H9 (cell line): ENCODE measurements around the gene KIF26B. TPM values are rescaled to one million over a fixed set of nuclear protein-coding genes. Genes with fewer than 3 reads are reported as not detected.

Experiments used
- DNase-seq: peaks from one replicate; pipeline ENCODE4 v3.0.0-alpha.2; 2017
- H2AFZ ChIP-seq: one replicate; pipeline ENCODE4 v1.6.1; 2013; ENCODE audit warnings: mild to moderate bottlenecking, low read length, control low read depth, moderate library complexity
- H2AK5ac ChIP-seq: 2 replicates; pipeline ENCODE4 v1.6.1; 2013; ENCODE audit warnings: low read length, control low read depth, mixed read lengths; ENCODE audit not compliant: insufficient read length
- H2BK120ac ChIP-seq: one replicate; pipeline ENCODE4 v1.6.1; 2013; ENCODE audit warnings: low read depth, mild to moderate bottlenecking, low read length, control low read depth, inconsistent platforms; ENCODE audit not compliant: poor library complexity, severe bottlenecking
- H2BK12ac ChIP-seq: 2 replicates; pipeline ENCODE4 v1.6.1; 2013; ENCODE audit warnings: low read length, control low read depth, mixed read lengths, low read depth; ENCODE audit not compliant: insufficient read length
- H2BK15ac ChIP-seq: 2 replicates; pipeline ENCODE4 v1.6.1; 2013; ENCODE audit warnings: low read depth, low read length, control low read depth
- H2BK20ac ChIP-seq: one replicate; pipeline ENCODE4 v1.6.1; 2013; ENCODE audit warnings: low read depth, mild to moderate bottlenecking, low read length, control low read depth, inconsistent platforms; ENCODE audit not compliant: poor library complexity, severe bottlenecking
- H2BK5ac ChIP-seq: 2 replicates; pipeline ENCODE4 v1.6.1; 2013; ENCODE audit warnings: low read length, control low read depth, mixed read lengths; ENCODE audit not compliant: insufficient read length
- H3K14ac ChIP-seq: 2 replicates; pipeline ENCODE4 v1.6.1; 2013; ENCODE audit warnings: low read length, control low read depth; ENCODE audit not compliant: insufficient read depth
- H3K18ac ChIP-seq: 2 replicates; pipeline ENCODE4 v1.6.1; 2013; ENCODE audit warnings: low read depth, mild to moderate bottlenecking, mixed read lengths, low read length, control low read depth; ENCODE audit not compliant: insufficient read length
- H3K23ac ChIP-seq: 2 replicates; pipeline ENCODE4 v1.6.1; 2013; ENCODE audit warnings: low read length, control low read depth, mixed read lengths, low read depth; ENCODE audit not compliant: insufficient read length
- H3K23me2 ChIP-seq: 2 replicates; pipeline ENCODE4 v1.6.1; 2013; ENCODE audit warnings: low read depth, mild to moderate bottlenecking, mixed read lengths, low read length, control low read depth; ENCODE audit not compliant: insufficient read length, poor library complexity, severe bottlenecking
- H3K27ac ChIP-seq: 2 replicates; pipeline ENCODE4 v1.5.1; 2013; ENCODE audit warnings: low read length, control low read depth, mixed read lengths, low read depth; ENCODE audit not compliant: insufficient read length
- H3K27me3 ChIP-seq: 2 replicates; pipeline ENCODE4 v1.6.1; 2013; ENCODE audit warnings: low read length, control low read depth, inconsistent platforms; ENCODE audit not compliant: insufficient read depth
- H3K4ac ChIP-seq: 2 replicates; pipeline ENCODE4 v1.6.1; 2013; ENCODE audit warnings: low read depth, mild to moderate bottlenecking, control low read depth, inconsistent platforms, low read length, moderate library complexity
- H3K4me1 ChIP-seq: 2 replicates; pipeline ENCODE4 v1.6.1; 2013; ENCODE audit warnings: low read length, control low read depth, inconsistent platforms; ENCODE audit not compliant: insufficient read depth
- H3K4me2 ChIP-seq: 2 replicates; pipeline ENCODE4 v1.6.1; 2013; ENCODE audit warnings: low read length, control low read depth, mixed read lengths; ENCODE audit not compliant: insufficient read length, insufficient read depth
- H3K56ac ChIP-seq: 2 replicates; pipeline ENCODE4 v1.6.1; 2013; ENCODE audit warnings: low read depth, mild to moderate bottlenecking, mixed read lengths, low read length, control low read depth; ENCODE audit not compliant: insufficient read length
- H3K79me1 ChIP-seq: 2 replicates; pipeline ENCODE4 v1.6.1; 2013; ENCODE audit warnings: low read depth, mild to moderate bottlenecking, moderate library complexity, low read length, control low read depth, inconsistent platforms; ENCODE audit not compliant: insufficient read depth, poor library complexity, severe bottlenecking
- H3K79me2 ChIP-seq: 2 replicates; pipeline ENCODE4 v1.6.1; 2013; ENCODE audit warnings: low read length, control low read depth, inconsistent platforms; ENCODE audit not compliant: insufficient read depth
- H3K9ac ChIP-seq: 2 replicates; pipeline ENCODE4 v1.6.1; 2013; ENCODE audit warnings: low read length, control low read depth, mixed read lengths; ENCODE audit not compliant: insufficient read length; ENCODE audit errors: extremely low read depth
- H3K9me3 ChIP-seq: one replicate; pipeline ENCODE4 v1.6.1; 2013; ENCODE audit warnings: low read depth, low read length, inconsistent platforms; ENCODE audit not compliant: control insufficient read depth
- H3T11ph ChIP-seq: one replicate; pipeline ENCODE4 v1.6.1; 2013; ENCODE audit warnings: mild to moderate bottlenecking, low read length, control low read depth, inconsistent platforms
- H4K20me1 ChIP-seq: one replicate; pipeline ENCODE4 v1.6.1; 2013; ENCODE audit not compliant: control insufficient read depth, insufficient read length, insufficient read depth
- H4K5ac ChIP-seq: 2 replicates; pipeline ENCODE4 v1.6.1; 2013; ENCODE audit warnings: low read depth, mild to moderate bottlenecking, mixed read lengths, low read length, control low read depth; ENCODE audit not compliant: insufficient read length
- H4K8ac ChIP-seq: replicated peaks from 2 replicates; pipeline ENCODE4 v1.6.1; 2013; ENCODE audit warnings: low read length, control low read depth, mixed read lengths, low read depth; ENCODE audit not compliant: insufficient read length
- H4K91ac ChIP-seq: 2 replicates; pipeline ENCODE4 v1.6.1; 2013; ENCODE audit warnings: low read depth, mild to moderate bottlenecking, moderate library complexity, mixed read lengths, low read length, control low read depth; ENCODE audit not compliant: insufficient read length
- H3K27ac Mint-ChIP-seq, 3 experiments: 2 replicates in 2 of 3; 3 replicates in 1 of 3; pipeline ENCODE4 v1.8.0; 2020 to 2021; ENCODE audit warnings: mixed read lengths in 3 of 3, mild to moderate bottlenecking in 1 of 3, moderate library complexity in 1 of 3
- H3K27me3 Mint-ChIP-seq: 2 replicates; pipeline ENCODE4 v1.8.0; 2021; ENCODE audit warnings: low read depth, mild to moderate bottlenecking, moderate library complexity, mixed read lengths
- H3K36me3 Mint-ChIP-seq, 3 experiments: 2 replicates in 2 of 3; 3 replicates in 1 of 3; pipeline ENCODE4 v1.8.0; 2020 to 2021; ENCODE audit warnings: low read depth in 3 of 3, mixed read lengths in 3 of 3; ENCODE audit not compliant: insufficient read depth in 1 of 3
- H3K4me1 Mint-ChIP-seq, 2 experiments: 2 replicates each; pipeline ENCODE4 v1.8.0; 2020; ENCODE audit warnings: mixed read lengths in 2 of 2
- H3K4me3 Mint-ChIP-seq, 2 experiments: 2 replicates in 1 of 2; 3 replicates in 1 of 2; pipeline ENCODE4 v1.8.0; 2020 to 2021; ENCODE audit warnings: mild to moderate bottlenecking in 2 of 2, mixed read lengths in 2 of 2, moderate library complexity in 1 of 2
- H3K9me3 Mint-ChIP-seq, 2 experiments: 2 replicates in 1 of 2; 3 replicates in 1 of 2; pipeline ENCODE4 v1.8.0; 2020; ENCODE audit warnings: mild to moderate bottlenecking in 2 of 2, mixed read lengths in 2 of 2, moderate library complexity in 1 of 2
- CTCF ChIP-seq: fragments of 200-600 bp; sonication (generic); conservative IDR thresholded peaks from 3 replicates; pipeline ENCODE4 v1.8.0; 2021; ENCODE audit warnings: antibody characterized with exemption, mild to moderate bottlenecking
- WGBS: extraction: QIAGEN DNeasy Blood & Tissue Kit; methylation state at CpG from one replicate; pipeline ENCODE4 v1.1.7; 2013; ENCODE audit warnings: missing lambda C conversion rate, low lambda C conversion rate, mixed read lengths; ENCODE audit not compliant: insufficient read length; ENCODE audit errors: extremely low coverage; 5-methylcytosine and 5-hydroxymethylcytosine counted together
- total RNA-seq: library from RNA; stranded (reverse); gene quantifications from 2 replicates; pipeline ENCODE4 v1.2.1, GENCODE V29; 2021

The KIF26B gene
- total RNA-seq, 1 experiment from 2014 or later = 0.13 TPM

- no peak overlapping the region; a peak in 1 of 7 replicates for H3K27ac Mint-ChIP-seq
- peaks cover 11 to 17% of the 10 kb centered on the region in 2 experiments for H3K4me1 Mint-ChIP-seq
- H3T11ph ChIP-seq = no peak overlapping the region
- no peak overlapping the region for H2BK15ac ChIP-seq
- no peak overlapping the region for H3K14ac ChIP-seq
- H3K9me3 ChIP-seq = no peaks in the 10 kb centered on the region
- H3K9me3 Mint-ChIP-seq = peaks cover 0 to 1% of the 10 kb centered on the region in 2 experiments; a peak in 1 of 5 replicates
- H3K4ac ChIP-seq = no peak overlapping the region
- H3K4me2 ChIP-seq = no peak overlapping the region
- H3K79me2 ChIP-seq = no peaks in the 10 kb centered on the region
- no peak overlapping the region for H4K5ac ChIP-seq
- no peaks in the 10 kb centered on the region for H3K23me2 ChIP-seq
- no peaks in the 10 kb centered on the region; the same call in 1 of the 2 replicates for H3K4me1 ChIP-seq
- H4K91ac ChIP-seq = no peak overlapping the region
- no CpG with 5 or more reads among the region's 3 CpGs for WGBS
- no peak overlapping the region for H4K8ac ChIP-seq
- H4K20me1 ChIP-seq = no peaks in the 10 kb centered on the region
- no peaks in the 10 kb centered on the region for H3K79me1 ChIP-seq
- no peak overlapping the region for H3K27ac ChIP-seq
- H2BK120ac ChIP-seq = no peak overlapping the region
- no peak overlapping the region for H3K4me3 Mint-ChIP-seq
- peaks cover 7% of the 10 kb centered on the region for H3K27me3 Mint-ChIP-seq
- no peak overlapping the region for H3K23ac ChIP-seq
- no peak for DNase-seq
- H3K36me3 Mint-ChIP-seq = no peaks in the 10 kb centered on the region
- no peak overlapping the region for H3K18ac ChIP-seq
- no peak overlapping the region for H3K9ac ChIP-seq
- H2BK5ac ChIP-seq = no peak overlapping the region
- H2AFZ ChIP-seq = no peak overlapping the region
- no peak overlapping the region for H2BK12ac ChIP-seq
- no peaks in the 10 kb centered on the region for H3K27me3 ChIP-seq
- no peak overlapping the region for H3K56ac ChIP-seq
- H2AK5ac ChIP-seq = no peak overlapping the region
- no peak for TF ChIP-seq CTCF
- no peak overlapping the region for H2BK20ac ChIP-seq
These were observed 401.3 kb downstream of the KIF26B start for GRCh38 chr1:245556057-245556456.
